Keratinocyte (primary cell): ENCODE data around the gene PIGT. TPM values are rescaled to one million over a fixed set of nuclear protein-coding genes. Genes with fewer than 3 reads are reported as not detected.

ENCODE experiments used
- DNase-seq: peaks from one replicate; pipeline ENCODE4 v3.0.0-alpha.2; 2011; ENCODE audit warnings: low read depth, missing footprints, low spot score
- FAIRE-seq: peaks from 2 replicates; lab custom pipeline; 2011; peaks lifted over from hg19 to GRCh38; lab: Jason Lieb, UNC
- H2AFZ ChIP-seq: 2 replicates; pipeline ENCODE4 v1.6.0; 2012; ENCODE audit warnings: low read length, control low read depth, inconsistent platforms; ENCODE audit not compliant: control insufficient read depth
- H3K27ac ChIP-seq: 2 replicates; pipeline ENCODE4 v1.5.1; 2011; ENCODE audit warnings: low read length; ENCODE audit not compliant: control insufficient read depth, insufficient read depth
- H3K27me3 ChIP-seq: 3 replicates; pipeline ENCODE4 v1.6.0; 2011; ENCODE audit warnings: low read length; ENCODE audit not compliant: control insufficient read depth, insufficient read depth; ENCODE audit errors: extremely low read depth
- H3K36me3 ChIP-seq, 2 experiments: 2 replicates in 1 of 2; 3 replicates in 1 of 2; pipeline ENCODE4 v1.5.1; 2011; ENCODE audit warnings: low read length in 2 of 2, mild to moderate bottlenecking in 1 of 2; ENCODE audit not compliant: control insufficient read depth in 2 of 2, insufficient read depth in 2 of 2; ENCODE audit errors: extremely low read depth in 1 of 2
- H3K4me1 ChIP-seq: 3 replicates; pipeline ENCODE4 v1.5.1; 2011; ENCODE audit warnings: low read length; ENCODE audit not compliant: control insufficient read depth, insufficient read depth; ENCODE audit errors: extremely low read depth
- H3K4me2 ChIP-seq: 3 replicates; pipeline ENCODE4 v1.6.0; 2011; ENCODE audit warnings: low read depth, low read length; ENCODE audit not compliant: control insufficient read depth, insufficient read depth; ENCODE audit errors: extremely low read depth
- H3K4me3 ChIP-seq, 3 experiments: fragments of 200-600 bp in 1 of 3; sonication (generic) in 1 of 3; 2 replicates in 2 of 3; 3 replicates in 1 of 3; pipeline ENCODE4 v1.5.1; 2011 to 2016; ENCODE audit warnings: low read length in 3 of 3, mild to moderate bottlenecking in 3 of 3, control low read depth in 2 of 3, inconsistent platforms in 1 of 3, low read depth in 1 of 3, mixed read lengths in 1 of 3, mixed run types in 1 of 3, moderate library complexity in 1 of 3; ENCODE audit not compliant: control insufficient read depth in 2 of 3, insufficient read depth in 2 of 3; ENCODE audit errors: extremely low read depth in 1 of 3
- H3K79me2 ChIP-seq: 2 replicates; pipeline ENCODE4 v1.6.0; 2012; ENCODE audit warnings: low read length; ENCODE audit not compliant: control insufficient read depth, insufficient read depth
- H3K9ac ChIP-seq: 3 replicates; pipeline ENCODE4 v1.6.0; 2011; ENCODE audit warnings: low read length; ENCODE audit not compliant: control insufficient read depth, insufficient read depth; ENCODE audit errors: extremely low read depth
- H3K9me1 ChIP-seq: 3 replicates; pipeline ENCODE4 v1.6.0; 2011; ENCODE audit warnings: low read length; ENCODE audit not compliant: control insufficient read depth, insufficient read depth; ENCODE audit errors: extremely low read depth
- H3K9me3 ChIP-seq: 2 replicates; pipeline ENCODE4 v1.5.1; 2012; ENCODE audit warnings: low read depth, low read length; ENCODE audit not compliant: control insufficient read depth
- H4K20me1 ChIP-seq: 3 replicates; pipeline ENCODE4 v1.6.0; 2011; ENCODE audit warnings: low read length; ENCODE audit not compliant: control insufficient read depth, insufficient read depth; ENCODE audit errors: extremely low read depth
- EZH2 ChIP-seq: IDR thresholded peaks from one replicate; pipeline ENCODE4 v1.6.1; 2012; ENCODE audit warnings: inconsistent platforms, mild to moderate bottlenecking, low read length, moderate library complexity
- dilution Hi-C: fragments of 300-500 bp; cut with MboI; formaldehyde crosslinking; loops from one replicate; pipeline ENCODE4 v1.7.0; 2020; ENCODE audit warnings: low sequenced_read_pairs; ENCODE audit not compliant: extremely low pct_ligation_motif_present
- polyA plus RNA-seq, 5 experiments: library from polyadenylated mRNA; depleted of rRNA in 3 of 5; stranded (reverse) in 3 of 5; stranded (forward) in 1 of 5; unstranded in 1 of 5; fragments of >200 nt; gene quantifications; 1 replicate in 1 of 5; 2 replicates in 3 of 5; 3 replicates in 1 of 5; pipeline versions ENCODE4 v1.2.1 to v1.2.3, GENCODE V29; 2011 to 2012; ENCODE audit warnings: missing spikeins in 2 of 5, low read depth in 1 of 5, low replicate concordance in 1 of 5
- TF ChIP-seq, protein P1 (sequence below), 3 experiments: IDR thresholded peaks in 1 of 3; conservative IDR thresholded peaks in 1 of 3; optimal IDR thresholded peaks in 1 of 3; 2 replicates in 2 of 3; 3 replicates in 1 of 3; pipeline versions ENCODE3 to v1.5.1; 2011; ENCODE audit warnings: low read length in 3 of 3, mild to moderate bottlenecking in 3 of 3, moderate library complexity in 2 of 3, control low read depth in 1 of 3, inconsistent platforms in 1 of 3; ENCODE audit not compliant: insufficient read depth in 2 of 3; ENCODE audit errors: extremely low read depth in 1 of 3

PIGT gene
- polyA plus RNA-seq, 1 donor (not counting 4 experiments of a cell fraction or from before 2014, with no cell fraction given), result 26.5 TPM

DNA sequence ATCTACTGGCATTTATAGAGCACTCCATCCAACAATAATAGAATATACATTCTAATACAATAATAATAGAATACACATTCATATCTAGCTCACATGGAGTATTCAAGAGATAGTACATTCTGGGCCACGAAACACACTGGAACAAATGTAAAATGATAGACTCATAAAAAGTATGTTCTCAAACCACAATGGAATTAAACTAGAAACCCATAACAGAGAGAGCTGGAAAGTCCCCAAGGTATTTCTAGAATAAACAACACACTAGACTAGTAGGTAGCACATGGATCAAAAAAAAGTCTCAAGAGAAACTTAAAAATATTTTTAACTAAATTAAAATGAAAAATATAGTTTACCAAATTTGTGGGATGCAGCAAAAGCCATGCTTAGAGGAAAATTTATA, 28.7 kb upstream of the PIGT start:
- H3K36me3 ChIP-seq, result no peaks in the 10 kb centered on the region
- H4K20me1 ChIP-seq, result no peaks in the 10 kb centered on the region
- H3K79me2 ChIP-seq, result no peaks in the 10 kb centered on the region
- no peak overlapping the region for H3K4me3 ChIP-seq
- TF ChIP-seq EZH2, result no peak
- TF ChIP-seq, protein P1, sequence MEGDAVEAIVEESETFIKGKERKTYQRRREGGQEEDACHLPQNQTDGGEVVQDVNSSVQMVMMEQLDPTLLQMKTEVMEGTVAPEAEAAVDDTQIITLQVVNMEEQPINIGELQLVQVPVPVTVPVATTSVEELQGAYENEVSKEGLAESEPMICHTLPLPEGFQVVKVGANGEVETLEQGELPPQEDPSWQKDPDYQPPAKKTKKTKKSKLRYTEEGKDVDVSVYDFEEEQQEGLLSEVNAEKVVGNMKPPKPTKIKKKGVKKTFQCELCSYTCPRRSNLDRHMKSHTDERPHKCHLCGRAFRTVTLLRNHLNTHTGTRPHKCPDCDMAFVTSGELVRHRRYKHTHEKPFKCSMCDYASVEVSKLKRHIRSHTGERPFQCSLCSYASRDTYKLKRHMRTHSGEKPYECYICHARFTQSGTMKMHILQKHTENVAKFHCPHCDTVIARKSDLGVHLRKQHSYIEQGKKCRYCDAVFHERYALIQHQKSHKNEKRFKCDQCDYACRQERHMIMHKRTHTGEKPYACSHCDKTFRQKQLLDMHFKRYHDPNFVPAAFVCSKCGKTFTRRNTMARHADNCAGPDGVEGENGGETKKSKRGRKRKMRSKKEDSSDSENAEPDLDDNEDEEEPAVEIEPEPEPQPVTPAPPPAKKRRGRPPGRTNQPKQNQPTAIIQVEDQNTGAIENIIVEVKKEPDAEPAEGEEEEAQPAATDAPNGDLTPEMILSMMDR (optimal IDR thresholded peaks at IDR 0.05 in 1 of 3, IDR thresholded peaks at IDR 0.05 in 1 of 3, conservative IDR thresholded peaks at IDR 0.05 in 1 of 3; ENCODE audit: extremely low read depth in 1 of 3, insufficient read depth in 2 of 3, low read length in 3 of 3), result no peak
- no peaks in the 10 kb centered on the region for H3K9me3 ChIP-seq
- FAIRE-seq (no peak), DNase-seq (no peak)
- dilution Hi-C loops, result no loop called here
- no peak overlapping the region for H3K27ac ChIP-seq
- no peak overlapping the region for H2AFZ ChIP-seq
- H3K9ac ChIP-seq, result no peak overlapping the region
- no peaks in the 10 kb centered on the region for H3K4me1 ChIP-seq
- H3K9me1 ChIP-seq, result no peaks in the 10 kb centered on the region
- no peak overlapping the region for H3K4me2 ChIP-seq
- H3K27me3 ChIP-seq, result no peaks in the 10 kb centered on the region

DNA sequence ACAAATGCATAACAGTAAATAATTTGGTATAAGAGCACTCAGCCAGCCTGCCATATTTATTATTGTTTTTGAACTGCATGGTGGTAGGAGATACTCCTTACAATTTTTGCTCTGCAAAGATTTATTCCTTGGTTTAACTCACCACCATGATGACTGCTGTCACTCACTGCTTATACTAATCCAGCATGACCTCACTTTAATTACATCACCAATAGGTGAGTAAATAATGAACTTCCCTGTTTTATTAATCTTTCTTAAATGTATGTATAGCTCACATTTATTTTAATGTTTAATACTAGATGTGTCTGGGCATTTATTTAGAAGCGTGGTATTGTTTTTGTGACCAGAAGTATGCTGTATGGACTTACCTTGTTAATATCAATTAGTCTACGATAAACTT, 25.0 kb upstream of the PIGT start:
- Histone ChIP-seq H2AFZ (no peak overlapping the region), H3K9me1 (no peaks in the 10 kb centered on the region), H3K4me3 (no peak overlapping the region), H3K27me3 (no peaks in the 10 kb centered on the region), H4K20me1 (no peaks in the 10 kb centered on the region), H3K9ac (no peak overlapping the region), H3K4me1 (no peaks in the 10 kb centered on the region), H3K4me2 (no peak overlapping the region), H3K36me3 (no peaks in the 10 kb centered on the region), H3K79me2 (no peaks in the 10 kb centered on the region), H3K27ac (no peak overlapping the region), H3K9me3 (no peaks in the 10 kb centered on the region)
- FAIRE-seq (no peak), DNase-seq (no peak)
- dilution Hi-C loops, result no loop called here
- no peak for TF ChIP-seq EZH2
- TF ChIP-seq, protein P1 (optimal IDR thresholded peaks at IDR 0.05 in 1 of 3, IDR thresholded peaks at IDR 0.05 in 1 of 3, conservative IDR thresholded peaks at IDR 0.05 in 1 of 3; ENCODE audit: extremely low read depth in 1 of 3, insufficient read depth in 2 of 3, low read length in 3 of 3), result no peak
